Lower leg skin (tissue), 4 donors: ENCODE results near the gene FAH. TPM values are rescaled to one million over a fixed set of nuclear protein-coding genes. Genes with fewer than 3 reads are reported as not detected.

Experiments
- DNase-seq, 2 donors: peaks; one replicate each; pipeline ENCODE4 v3.0.0-alpha.2; 2019; ENCODE audit warnings: low spot score in 2 of 2
- H3K4me3 ChIP-seq: fragments of 200-600 bp; sonication (generic); 2 replicates; pipeline ENCODE4 v1.5.1; 2017; ENCODE audit warnings: mild to moderate bottlenecking, low read depth; ENCODE audit not compliant: poor library complexity, severe bottlenecking
- CTCF ChIP-seq, 3 donors: fragments of 450-650 bp; IDR thresholded peaks; one replicate each; pipeline ENCODE4 v1.5.1; 2016; ENCODE audit warnings: antibody characterized with exemption in 3 of 3, mild to moderate bottlenecking in 3 of 3, moderate library complexity in 2 of 3
- POLR2A ChIP-seq, 2 donors: fragments of 450-650 bp; IDR thresholded peaks; one replicate each; pipeline ENCODE4 v1.6.1; 2016 to 2017; ENCODE audit warnings: antibody characterized with exemption in 2 of 2, mild to moderate bottlenecking in 1 of 2, moderate library complexity in 1 of 2
- WGBS, 2 donors: methylation state at CpG; one replicate each; pipeline ENCODE4 v1.1.5; 2018; 5-methylcytosine and 5-hydroxymethylcytosine counted together
- intact Hi-C: fragments of 100-400 bp; cut with DNase I; formaldehyde crosslinking; loops from one replicate; pipeline ENCODE4 v1.15.0; 2023; ENCODE audit warnings: low total_unique reads
- total RNA-seq, 4 donors: library from RNA; depleted of rRNA; stranded (reverse); fragments of >200 nt; gene quantifications; one replicate each; pipeline ENCODE4 v1.1.0, GENCODE V29; 2016

The FAH gene
- total RNA-seq, 4 donors from 2014 or later: 9.8 to 19.9 (median 11.8) TPM

- TF ChIP-seq CTCF (IDR thresholded peaks at IDR 0.05) (no peak), POLR2A (IDR thresholded peaks at IDR 0.05) (no peak)
- WGBS, 2 donors: 95 to 96% methylated on average over 7 of the region's 7 CpGs
- intact Hi-C loops: no loop called here
- DNase-seq: peak in 1 of 2 donors; percentile 68
- H3K4me3 ChIP-seq: no peak overlapping the region
Measured at GRCh38 chr15:80186066-80186465, 33.3 kb downstream of the FAH start.

GRCh38 chr15:80186597-80186996 is 33.8 kb downstream of the FAH start:
- intact Hi-C loops: no loop called here
- peak in 1 of 2 donors; percentile 10 for DNase-seq
- 100% methylated on average over 1 of the region's 1 CpG for WGBS, 2 donors
- TF ChIP-seq POLR2A (IDR thresholded peaks at IDR 0.05) (no peak), CTCF (IDR thresholded peaks at IDR 0.05) (no peak)
- no peak overlapping the region for H3K4me3 ChIP-seq

GRCh38 chr15:80188251-80188650 is 35.5 kb downstream of the FAH start:
- TF ChIP-seq CTCF (IDR thresholded peaks at IDR 0.05) (no peak), POLR2A (IDR thresholded peaks at IDR 0.05) (no peak)
- peak in 1 of 2 donors; percentile 25 for DNase-seq
- WGBS, 2 donors: 81 to 82% methylated on average over 2 of the region's 2 CpGs
- intact Hi-C loops: no loop called here
- no peak overlapping the region for H3K4me3 ChIP-seq

DNA sequence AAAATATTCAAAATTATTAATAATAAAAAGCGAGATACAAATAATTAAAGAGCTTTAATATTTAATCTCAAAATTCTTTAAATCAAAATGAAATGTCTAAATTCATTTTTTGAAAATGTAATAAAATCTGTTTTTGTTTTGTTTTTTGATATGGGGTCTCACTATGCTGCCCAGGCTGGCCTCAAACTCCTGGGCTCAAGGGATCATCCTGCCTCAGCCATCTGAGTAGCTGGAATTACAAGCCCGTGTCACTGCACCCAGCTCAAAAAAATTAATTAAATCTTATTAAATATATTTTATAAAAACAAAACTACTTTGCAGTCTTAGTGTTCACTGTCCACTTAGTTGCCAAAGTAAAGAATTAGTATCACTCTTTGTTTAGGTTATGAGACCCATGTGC is 38.4 kb downstream of the FAH start:
- peak in 1 of 2 donors; percentile 9 for DNase-seq
- intact Hi-C loops: no loop called here
- 93 to 96% methylated on average over 2 of the region's 2 CpGs for WGBS, 2 donors
- no peak overlapping the region for H3K4me3 ChIP-seq
- TF ChIP-seq CTCF (IDR thresholded peaks at IDR 0.05) (no peak), POLR2A (IDR thresholded peaks at IDR 0.05) (no peak)

DNA sequence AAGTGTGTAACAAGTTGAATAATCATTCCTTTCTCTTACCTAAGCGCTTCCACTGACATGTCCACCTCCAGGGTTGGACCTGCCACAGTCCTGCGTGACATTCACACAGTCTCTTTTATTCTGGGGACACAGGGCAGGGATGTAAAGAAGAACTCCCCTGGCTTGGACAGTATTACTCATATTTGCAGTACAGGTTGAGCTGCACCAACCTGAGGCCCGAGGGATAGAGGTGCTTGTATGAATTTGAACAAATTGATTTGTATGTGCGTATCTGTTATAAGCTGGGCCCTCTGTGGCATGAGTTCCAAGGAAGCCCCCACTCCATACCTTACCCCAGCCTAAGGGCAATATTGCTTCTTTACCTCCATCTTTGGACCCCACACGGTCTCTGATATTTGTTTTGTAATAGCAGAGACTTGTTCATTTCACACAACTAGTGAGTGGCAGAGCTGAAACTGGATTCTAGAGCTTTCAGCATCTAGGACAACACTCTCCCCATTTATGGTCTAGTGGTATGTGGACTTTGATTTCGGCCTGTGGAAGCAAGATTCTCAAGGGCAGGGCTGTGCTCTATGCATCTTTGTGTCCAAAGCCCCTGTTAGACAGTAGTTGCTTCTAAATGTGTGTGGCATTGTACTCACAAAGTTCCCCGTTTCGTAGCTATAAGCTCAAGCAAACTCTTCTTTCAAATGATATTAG is 39.2 kb downstream of the FAH start:
- H3K4me3 ChIP-seq: no peak overlapping the region
- intact Hi-C loops: no loop called here
- WGBS, 2 donors: 87 to 90% methylated on average over 8 of the region's 8 CpGs
- no peak for TF ChIP-seq POLR2A (IDR thresholded peaks at IDR 0.05)
- TF ChIP-seq CTCF (IDR thresholded peaks at IDR 0.05): no peak
- DNase-seq: peak in 1 of 2 donors; percentile 17

DNA sequence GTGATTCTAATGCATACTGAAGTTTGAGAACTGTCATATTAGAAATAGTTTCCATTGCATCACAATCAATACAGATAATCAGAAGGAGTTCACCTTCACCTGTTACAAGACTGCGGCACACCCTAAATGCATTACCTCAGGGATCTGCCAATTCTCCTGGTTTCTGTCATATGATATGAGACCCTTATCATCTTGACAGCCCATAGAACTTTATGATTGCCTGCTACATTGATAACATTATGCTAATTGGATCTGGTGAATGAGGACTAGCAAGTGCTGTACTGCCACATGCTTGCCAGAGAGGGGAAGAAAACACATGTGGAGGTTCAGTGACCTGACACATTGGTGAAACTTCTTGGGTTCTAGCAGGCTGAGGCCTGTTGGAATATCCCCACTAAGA is 41.4 kb downstream of the FAH start:
- WGBS, 2 donors: 96 to 100% methylated on average over 1 of the region's 1 CpG
- no peak overlapping the region for H3K4me3 ChIP-seq
- DNase-seq: peak in 1 of 2 donors; percentile 13
- intact Hi-C loops: no loop called here
- TF ChIP-seq CTCF (IDR thresholded peaks at IDR 0.05) (no peak), POLR2A (IDR thresholded peaks at IDR 0.05) (no peak)
